Right lobe of liver (tissue), 4 donors: ENCODE data around the gene MPST.

Experiments
- CTCF ChIP-seq, 4 donors: fragments of 200-600 bp in 3 of 4; fragments of 450-650 bp in 1 of 4; IDR thresholded peaks; one replicate each; pipeline versions ENCODE4 v1.5.1 to v1.8.0; 2016 to 2022; ENCODE audit warnings: antibody characterized with exemption in 4 of 4, mild to moderate bottlenecking in 2 of 4
- POLR2A ChIP-seq: fragments of 450-650 bp; IDR thresholded peaks from one replicate; pipeline ENCODE4 v1.6.1; 2017; ENCODE audit warnings: antibody characterized with exemption, mild to moderate bottlenecking
- donor health status: DM: no; HTN: no; CAD: no.
- donor health status: DM: no; HTN: no; CAD: no.
- donor health status: DM: no; HTN: yes; CAD: no.

- TF ChIP-seq CTCF (IDR thresholded peaks at IDR 0.05) (no peak), POLR2A (no peak)
Observed at GRCh38 chr22:37072673-37073072, 53.1 kb downstream of the MPST start.
